Glutamatergic neuron (in vitro differentiated cells): ENCODE measurements around the gene UBL4B. TPM values are rescaled to one million over a fixed set of nuclear protein-coding genes. Genes with fewer than 3 reads are reported as not detected.

Experiments
- DNase-seq: peaks from one replicate; pipeline ENCODE4 v3.0.0; 2022
- H3K27ac Mint-ChIP-seq: one replicate; pipeline ENCODE4 v1.8.0; 2020; ENCODE audit warnings: mild to moderate bottlenecking, mixed read lengths, inconsistent platforms; ENCODE audit not compliant: unreplicated experiment
- H3K27me3 Mint-ChIP-seq: one replicate; pipeline ENCODE4 v1.8.0; 2020; ENCODE audit warnings: mild to moderate bottlenecking, moderate library complexity, mixed read lengths, inconsistent platforms; ENCODE audit not compliant: unreplicated experiment
- H3K36me3 Mint-ChIP-seq: one replicate; pipeline ENCODE4 v1.8.0; 2020; ENCODE audit warnings: mild to moderate bottlenecking, mixed read lengths, inconsistent platforms; ENCODE audit not compliant: unreplicated experiment
- H3K4me1 Mint-ChIP-seq: one replicate; pipeline ENCODE4 v1.8.0; 2020; ENCODE audit warnings: mild to moderate bottlenecking, low read depth, mixed read lengths, inconsistent platforms; ENCODE audit not compliant: unreplicated experiment
- H3K4me3 Mint-ChIP-seq: one replicate; pipeline ENCODE4 v1.8.0; 2020; ENCODE audit warnings: mild to moderate bottlenecking, mixed read lengths, inconsistent platforms; ENCODE audit not compliant: unreplicated experiment
- H3K9me3 Mint-ChIP-seq: one replicate; pipeline ENCODE4 v1.8.0; 2020; ENCODE audit warnings: mild to moderate bottlenecking, moderate library complexity, mixed read lengths, inconsistent platforms; ENCODE audit not compliant: unreplicated experiment
- total RNA-seq: library from RNA; stranded (reverse); fragmentation: NEBNext Ultra II Directional; extraction: Animal tissue kit (Norgen Biotek cat#: 25700); gene quantifications from one replicate; pipeline ENCODE4 v1.2.1, GENCODE V29; 2021; ENCODE audit not compliant: unreplicated experiment
- TF ChIP-seq, protein P1 (sequence below): fragments of 200-600 bp; sonication (generic); IDR thresholded peaks from one replicate; pipeline ENCODE4 v1.5.0; 2021; ENCODE audit not compliant: partially characterized antibody, unreplicated experiment

The UBL4B gene
- total RNA-seq, 1 donor from 2014 or later = not detected

DNA sequence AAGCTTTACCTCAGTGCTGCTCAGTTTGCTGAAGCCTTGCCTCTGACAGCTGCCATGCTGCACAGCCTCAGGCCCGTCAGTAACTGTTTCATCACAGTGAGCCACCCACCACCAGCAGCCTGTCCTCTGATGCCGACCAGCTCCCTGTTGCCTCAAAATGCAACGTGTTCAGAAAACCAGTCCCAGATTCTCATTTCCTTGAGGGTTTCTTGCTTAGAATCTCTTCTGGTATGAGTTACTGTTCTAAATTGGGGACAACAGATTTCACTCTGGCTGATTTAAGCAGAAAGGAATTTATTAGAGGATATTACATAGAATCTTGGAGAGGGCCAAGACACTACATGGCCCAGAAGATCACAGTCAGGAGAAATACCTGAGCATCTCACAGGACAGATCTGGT, 11.0 kb downstream of the UBL4B start:
- Mint-ChIP-seq H3K4me3 (no peak overlapping the region), H3K27me3 (peaks cover 14% of the 10 kb centered on the region), H3K4me1 (peaks cover 3% of the 10 kb centered on the region), H3K27ac (no peak overlapping the region), H3K36me3 (peaks cover 15% of the 10 kb centered on the region), H3K9me3 (peaks cover 10% of the 10 kb centered on the region)
- DNase-seq = no peak
- TF ChIP-seq, protein P1, sequence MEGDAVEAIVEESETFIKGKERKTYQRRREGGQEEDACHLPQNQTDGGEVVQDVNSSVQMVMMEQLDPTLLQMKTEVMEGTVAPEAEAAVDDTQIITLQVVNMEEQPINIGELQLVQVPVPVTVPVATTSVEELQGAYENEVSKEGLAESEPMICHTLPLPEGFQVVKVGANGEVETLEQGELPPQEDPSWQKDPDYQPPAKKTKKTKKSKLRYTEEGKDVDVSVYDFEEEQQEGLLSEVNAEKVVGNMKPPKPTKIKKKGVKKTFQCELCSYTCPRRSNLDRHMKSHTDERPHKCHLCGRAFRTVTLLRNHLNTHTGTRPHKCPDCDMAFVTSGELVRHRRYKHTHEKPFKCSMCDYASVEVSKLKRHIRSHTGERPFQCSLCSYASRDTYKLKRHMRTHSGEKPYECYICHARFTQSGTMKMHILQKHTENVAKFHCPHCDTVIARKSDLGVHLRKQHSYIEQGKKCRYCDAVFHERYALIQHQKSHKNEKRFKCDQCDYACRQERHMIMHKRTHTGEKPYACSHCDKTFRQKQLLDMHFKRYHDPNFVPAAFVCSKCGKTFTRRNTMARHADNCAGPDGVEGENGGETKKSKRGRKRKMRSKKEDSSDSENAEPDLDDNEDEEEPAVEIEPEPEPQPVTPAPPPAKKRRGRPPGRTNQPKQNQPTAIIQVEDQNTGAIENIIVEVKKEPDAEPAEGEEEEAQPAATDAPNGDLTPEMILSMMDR = no peak

GRCh38 chr1:110125810-110126209, 13.6 kb downstream of the UBL4B start:
- H3K4me1 Mint-ChIP-seq = no peaks in the 10 kb centered on the region
- TF ChIP-seq, protein P1 = no peak
- peaks cover 7% of the 10 kb centered on the region for H3K36me3 Mint-ChIP-seq
- H3K27me3 Mint-ChIP-seq = peaks cover 10% of the 10 kb centered on the region
- H3K4me3 Mint-ChIP-seq = no peak overlapping the region
- DNase-seq = no peak
- no peak overlapping the region for H3K27ac Mint-ChIP-seq
- peaks cover 8% of the 10 kb centered on the region for H3K9me3 Mint-ChIP-seq

- no peak for DNase-seq
- TF ChIP-seq, protein P1 = no peak
- peaks cover 4% of the 10 kb centered on the region for H3K9me3 Mint-ChIP-seq
- H3K4me3 Mint-ChIP-seq = no peak overlapping the region
- H3K27ac Mint-ChIP-seq = no peak overlapping the region
- peaks cover 5% of the 10 kb centered on the region for H3K27me3 Mint-ChIP-seq
- H3K36me3 Mint-ChIP-seq = peaks cover 7% of the 10 kb centered on the region
- peaks cover 8% of the 10 kb centered on the region for H3K4me1 Mint-ChIP-seq
These were observed 17.9 kb downstream of the UBL4B start for GRCh38 chr1:110130113-110130591.

GRCh38 chr1:110130989-110131388, 18.7 kb downstream of the UBL4B start:
- Mint-ChIP-seq H3K9me3 (peaks cover 8% of the 10 kb centered on the region), H3K4me3 (no peak overlapping the region), H3K27me3 (peaks cover 5% of the 10 kb centered on the region)

GRCh38 chr1:110132682-110133081, 20.4 kb downstream of the UBL4B start:
- no peaks in the 10 kb centered on the region for H3K36me3 Mint-ChIP-seq
- H3K27me3 Mint-ChIP-seq = peaks cover 5% of the 10 kb centered on the region
- no peak overlapping the region for H3K4me3 Mint-ChIP-seq
- H3K9me3 Mint-ChIP-seq = peaks cover 7% of the 10 kb centered on the region
- H3K27ac Mint-ChIP-seq = no peak overlapping the region
- H3K4me1 Mint-ChIP-seq = peaks cover 27% of the 10 kb centered on the region
- DNase-seq = no peak
- TF ChIP-seq, protein P1 = no peak

More at GRCh38 chr1:110130989-110131388, 18.7 kb downstream of the UBL4B start:
- H3K27ac Mint-ChIP-seq = no peak overlapping the region
- H3K36me3 Mint-ChIP-seq = peaks cover under 1% of the 10 kb centered on the region
- TF ChIP-seq, protein P1 = no peak
- DNase-seq = no peak
- H3K4me1 Mint-ChIP-seq = peaks cover 12% of the 10 kb centered on the region
